HG02943 (cell line): ENCODE measurements around the gene OSBP2.
A peak's percentile ranks its signal among the peaks of the same experiment; 100 is the strongest.

Experiments
- ATAC-seq: cut with Tn5 transposase; IDR thresholded peaks from one replicate; pipeline ENCODE4 v1.9.1; 2021; ENCODE audit warnings: mild to moderate bottlenecking, low read depth, moderate library complexity; ENCODE audit not compliant: unreplicated experiment

Gene OSBP2

GRCh38 chr22:30802202-30803166, 107.8 kb downstream of the OSBP2 start:
- peak; percentile 61 for ATAC-seq

GRCh38 chr22:30803679-30804078, 109.0 kb downstream of the OSBP2 start:
- no peak for ATAC-seq

GRCh38 chr22:30804626-30805025, 110.0 kb downstream of the OSBP2 start:
- no peak for ATAC-seq

GRCh38 chr22:30806391-30806861, 111.8 kb downstream of the OSBP2 start:
- ATAC-seq = no peak

GRCh38 chr22:30809086-30809485, 114.4 kb downstream of the OSBP2 start:
- no peak for ATAC-seq

- ATAC-seq = no peak
Measured at GRCh38 chr22:30810105-30810504, 115.4 kb downstream of the OSBP2 start.

GRCh38 chr22:30813936-30814335, 119.3 kb downstream of the OSBP2 start:
- no peak for ATAC-seq

GRCh38 chr22:30816413-30816812, 121.7 kb downstream of the OSBP2 start:
- ATAC-seq = no peak

- no peak for ATAC-seq
Measured at GRCh38 chr22:30821381-30821780, 126.7 kb downstream of the OSBP2 start.

GRCh38 chr22:30821863-30822215, 127.2 kb downstream of the OSBP2 start:
- no peak for ATAC-seq

- no peak for ATAC-seq
Measured at GRCh38 chr22:30822216-30823014, 127.7 kb downstream of the OSBP2 start.

- ATAC-seq = no peak
Measured at GRCh38 chr22:30823015-30823370, 128.3 kb downstream of the OSBP2 start.

GRCh38 chr22:30824096-30824495, 129.4 kb downstream of the OSBP2 start:
- ATAC-seq = no peak

- ATAC-seq = no peak
Measured at GRCh38 chr22:30824711-30825110, 130.0 kb downstream of the OSBP2 start.

GRCh38 chr22:30825711-30826505, 131.2 kb downstream of the OSBP2 start:
- ATAC-seq = no peak

GRCh38 chr22:30826670-30827355, 132.1 kb downstream of the OSBP2 start:
- no peak for ATAC-seq

- ATAC-seq = no peak
Measured at GRCh38 chr22:30827646-30828045, 133.0 kb downstream of the OSBP2 start.

- no peak for ATAC-seq
Measured at GRCh38 chr22:30828187-30829155, 133.8 kb downstream of the OSBP2 start.
